GM10847 (cell line): ENCODE measurements around the gene DENND10.
A peak's percentile ranks its signal among the peaks of the same experiment; 100 is the strongest.

Experiments used
- POLR2A ChIP-seq: IDR thresholded peaks from 2 replicates; pipeline ENCODE4 v1.6.1; 2011; ENCODE audit not compliant: insufficient read length; ENCODE audit errors: extremely low read depth

The DENND10 gene

DNA sequence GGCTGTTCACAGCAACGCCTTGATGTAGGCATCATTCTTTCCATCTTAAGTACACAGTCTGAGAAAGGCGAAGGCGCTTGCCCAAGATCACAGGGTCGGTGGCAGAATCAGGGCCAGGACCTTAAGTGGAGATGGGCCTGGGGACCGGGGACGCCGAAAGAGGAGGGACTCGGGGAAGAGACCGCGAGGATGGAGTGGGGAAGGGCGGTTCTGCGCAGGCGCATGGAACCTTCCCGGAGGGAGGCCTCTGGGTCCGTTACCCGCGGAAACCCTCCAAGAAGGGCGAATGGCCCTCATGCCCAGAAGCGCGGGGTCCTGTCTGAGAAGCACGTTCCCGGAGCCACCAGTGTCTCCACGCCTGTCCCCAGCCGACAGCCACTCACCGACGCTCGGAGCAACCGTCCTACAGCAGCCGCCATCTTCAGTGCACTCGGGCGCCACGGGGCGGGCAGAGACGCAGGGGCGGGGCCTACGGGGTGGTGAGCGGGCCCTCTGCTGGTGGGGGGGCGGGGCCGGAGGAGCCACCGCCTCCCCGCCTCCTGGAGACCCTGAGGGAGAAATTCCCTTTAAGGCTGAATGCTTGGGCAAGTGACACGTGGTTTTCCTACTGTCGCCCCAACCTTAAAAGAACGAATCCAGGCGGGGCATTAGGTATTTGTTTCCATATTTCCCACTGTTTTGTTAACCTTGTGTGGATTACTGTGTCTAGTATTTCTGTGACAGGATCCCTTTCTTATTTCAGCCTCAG lies 74.6 kb downstream of the DENND10 start, which contains the start of gene PRDX3:
Gene PRDX3 (minus strand): TSS at position 441 of the 748 bp plus-strand sequence. CDS start 22 bp downstream, at position 419.
- TF ChIP-seq POLR2A, result peak; percentile 96

DNA sequence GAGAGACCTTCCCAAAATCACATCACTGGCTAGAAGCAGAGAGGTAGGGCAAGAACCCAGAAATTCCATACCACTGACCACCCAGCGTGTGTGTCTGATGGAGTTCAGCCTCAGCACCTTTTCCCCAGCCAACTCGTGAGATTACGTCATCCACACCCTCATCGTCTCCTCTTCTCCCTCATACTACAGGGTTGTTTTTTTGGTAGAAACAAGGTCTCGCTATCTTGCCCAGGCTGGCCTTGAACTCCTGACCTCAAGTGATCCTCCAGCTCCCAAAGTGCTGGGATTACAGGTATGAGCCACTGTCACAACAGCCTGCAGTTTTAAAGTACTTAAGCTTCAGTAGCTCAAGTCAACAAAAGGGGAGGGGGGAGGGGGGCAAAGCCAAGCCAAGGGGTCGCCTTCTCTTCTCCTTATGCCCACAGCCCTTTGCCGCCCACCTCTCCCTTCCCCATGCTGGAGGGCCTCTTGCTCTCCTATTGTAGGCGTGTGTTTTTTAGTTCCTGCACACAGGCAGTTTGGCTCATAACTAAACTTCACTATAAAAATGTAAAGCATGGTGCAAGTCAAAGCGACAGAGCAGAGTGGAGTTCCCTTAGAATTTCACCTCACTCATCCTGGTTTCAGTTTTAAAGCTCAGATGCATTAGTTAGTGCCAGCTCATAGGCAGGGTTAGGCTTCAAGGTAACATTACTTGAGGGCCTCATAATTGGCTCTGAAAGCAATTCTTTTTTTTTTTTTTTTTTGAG lies 79.9 kb downstream of the DENND10 start:
- no peak for TF ChIP-seq POLR2A
